GM20000 (cell line): Measurements from ENCODE around the gene EML6.

Experiments
- DNase-seq: peaks from one replicate; pipeline ENCODE4 v3.0.0; 2012; ENCODE audit warnings: low spot score
- CTCF ChIP-seq: IDR thresholded peaks from 2 replicates; pipeline ENCODE4 v1.5.1; 2012; ENCODE audit warnings: mild to moderate bottlenecking, control low read depth; ENCODE audit errors: extremely low read depth, missing control alignments

EML6 gene

GRCh38 chr2:54801352-54801751 is 77.9 kb downstream of the EML6 start:
- no peak for DNase-seq
- no peak for TF ChIP-seq CTCF

GRCh38 chr2:54803783-54804751 is 80.6 kb downstream of the EML6 start:
- no peak for TF ChIP-seq CTCF
- no peak for DNase-seq

GRCh38 chr2:54805255-54805654 is 81.8 kb downstream of the EML6 start:
- no peak for DNase-seq
- no peak for TF ChIP-seq CTCF

GRCh38 chr2:54806975-54807374 is 83.5 kb downstream of the EML6 start:
- no peak for DNase-seq
- TF ChIP-seq CTCF = no peak

GRCh38 chr2:54808661-54809060 is 85.2 kb downstream of the EML6 start:
- no peak for TF ChIP-seq CTCF
- no peak for DNase-seq

- no peak for DNase-seq
- no peak for TF ChIP-seq CTCF
These were observed 86.4 kb downstream of the EML6 start for GRCh38 chr2:54809819-54810218.

- no peak for TF ChIP-seq CTCF
- no peak for DNase-seq
These were observed 86.8 kb downstream of the EML6 start for GRCh38 chr2:54810246-54810645.
